NAMALWA (cell line): ENCODE data around the gene EYS.
"Not testable (repeated sequence)": the region's sequence is repeated elsewhere in the genome, so short reads cannot be mapped to it uniquely, and the experiment has no call there.

Experiments used
- DNase-seq: peaks from one replicate; pipeline ENCODE4 v3.0.0-alpha.2; 2015; ENCODE audit warnings: low spot score

Gene EYS

DNA sequence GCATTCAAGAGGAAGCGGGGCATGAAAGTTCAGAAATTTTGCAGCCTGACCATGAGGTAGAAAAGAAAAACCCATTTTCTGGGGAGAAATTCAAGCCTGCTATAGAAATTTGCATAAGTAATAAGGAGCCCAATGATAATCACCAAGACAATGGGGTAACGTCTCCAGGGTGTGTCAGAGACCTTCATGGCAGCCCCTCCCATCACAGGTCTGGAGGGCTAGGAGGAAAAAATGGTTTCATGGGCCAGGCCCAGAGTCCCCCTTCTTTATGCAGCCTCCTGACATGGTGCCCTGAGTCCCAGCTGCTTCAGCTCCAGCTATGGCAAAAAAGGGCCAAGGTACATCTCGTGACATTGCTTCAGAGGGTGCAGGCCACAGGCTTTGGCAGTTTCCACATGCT lies 618.5 kb downstream of the EYS start:
- no peak for DNase-seq

DNA sequence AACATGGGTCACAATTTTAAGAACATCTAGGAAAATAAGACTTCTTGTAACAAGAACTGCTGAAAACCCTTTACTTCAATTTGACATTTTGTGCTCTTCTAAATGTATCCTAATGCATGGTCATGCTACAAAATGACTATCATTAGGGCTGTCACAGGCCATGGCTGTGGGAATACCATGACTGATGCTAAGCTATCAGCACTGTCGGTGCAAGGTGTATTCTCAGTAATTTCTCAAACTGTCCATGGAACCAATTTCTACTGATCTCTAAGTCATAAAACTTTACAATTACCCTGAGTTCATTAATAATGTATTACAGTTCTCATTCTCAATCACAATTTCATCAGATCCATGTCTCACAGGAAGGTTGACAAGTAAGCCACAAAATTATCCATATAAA lies 625.3 kb downstream of the EYS start:
- DNase-seq: no peak

DNA sequence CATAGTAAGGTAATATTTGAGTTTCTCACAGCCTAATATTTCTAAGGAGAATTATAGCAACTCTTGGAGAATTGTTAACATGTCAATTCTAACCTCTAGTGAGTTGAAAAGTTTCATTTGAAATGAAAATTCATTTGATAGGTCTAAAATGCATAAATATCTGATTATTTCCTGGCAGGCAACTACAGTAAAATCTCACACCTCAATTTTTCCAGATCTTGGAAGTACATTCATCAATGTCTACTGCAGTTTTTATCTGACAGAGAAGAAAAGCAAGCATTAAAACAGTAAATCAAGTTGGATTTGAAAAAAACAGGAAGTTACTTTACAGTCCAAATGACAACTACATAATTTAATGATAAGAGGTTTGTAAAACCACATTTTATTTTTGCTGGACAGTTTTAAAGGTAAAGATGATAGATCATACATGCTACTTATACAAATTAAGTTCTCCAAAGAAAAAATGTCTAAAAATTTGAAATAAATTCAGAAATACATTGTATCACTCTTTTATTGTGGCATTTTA lies 631.3 kb downstream of the EYS start:
- DNase-seq: no peak

DNA sequence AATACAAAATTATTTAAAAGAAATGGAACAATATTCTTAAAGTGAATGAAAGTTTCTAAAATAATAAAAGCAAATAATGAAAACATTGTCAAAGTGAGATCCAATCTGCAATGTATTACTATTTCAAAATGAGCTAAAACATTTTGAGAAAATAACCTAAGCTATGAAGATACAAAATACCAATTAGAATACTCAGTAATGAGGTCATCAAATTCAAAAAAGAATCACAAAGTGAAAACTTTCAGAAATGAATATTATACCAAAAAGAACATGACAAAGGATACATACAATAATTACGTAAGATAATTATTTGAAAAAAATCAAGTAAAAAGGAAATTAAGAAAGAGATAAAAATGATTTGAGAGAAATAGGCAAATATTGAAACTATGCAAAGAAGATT lies 634.5 kb downstream of the EYS start:
- DNase-seq: no peak

DNA sequence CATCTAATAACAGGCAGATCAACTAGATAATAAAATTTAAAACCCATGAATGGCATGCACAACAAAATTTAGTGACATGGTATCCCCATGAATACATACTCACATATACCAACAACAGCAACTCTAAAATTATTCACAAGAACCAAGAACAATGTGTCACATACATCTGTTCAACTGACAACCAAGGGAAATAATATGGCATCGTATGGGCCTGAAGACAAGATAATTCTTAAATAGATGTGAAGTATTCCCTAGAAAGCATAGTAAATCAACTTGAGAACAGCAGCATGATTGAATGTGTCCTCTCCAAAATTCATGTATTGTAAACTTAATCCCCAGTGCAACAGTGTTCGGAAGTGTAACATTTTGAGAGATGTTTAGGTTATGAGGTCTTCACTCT lies 635.5 kb downstream of the EYS start:
- no peak for DNase-seq

- DNase-seq: no peak
Measured at GRCh38 chr6:65064844-65065243, 642.2 kb downstream of the EYS start.

GRCh38 chr6:65059568-65059967 lies 647.5 kb downstream of the EYS start:
- no peak for DNase-seq

DNA sequence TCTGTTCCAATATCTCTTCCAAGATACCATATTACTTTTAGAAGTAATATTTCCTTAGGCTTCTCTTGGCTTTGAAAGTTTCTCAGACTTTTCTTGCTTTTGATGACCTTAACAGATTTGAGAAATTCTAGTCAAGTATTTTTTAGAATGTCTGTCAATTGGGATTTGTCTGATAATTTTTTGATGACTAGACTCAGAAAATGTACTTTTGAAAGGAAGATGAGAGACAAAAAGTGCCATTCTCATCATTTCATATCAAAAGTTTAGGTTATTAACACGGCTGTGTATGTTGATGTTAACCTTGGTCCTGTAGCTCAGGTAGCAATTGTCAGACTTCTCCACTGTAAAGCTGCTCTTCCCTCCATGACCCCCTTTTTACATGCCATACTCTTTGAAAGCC lies 651.5 kb downstream of the EYS start:
- no peak for DNase-seq

- no peak for DNase-seq
Measured at GRCh38 chr6:65052626-65053025, 654.4 kb downstream of the EYS start.

GRCh38 chr6:65045801-65046200 lies 661.2 kb downstream of the EYS start:
- no peak for DNase-seq

DNA sequence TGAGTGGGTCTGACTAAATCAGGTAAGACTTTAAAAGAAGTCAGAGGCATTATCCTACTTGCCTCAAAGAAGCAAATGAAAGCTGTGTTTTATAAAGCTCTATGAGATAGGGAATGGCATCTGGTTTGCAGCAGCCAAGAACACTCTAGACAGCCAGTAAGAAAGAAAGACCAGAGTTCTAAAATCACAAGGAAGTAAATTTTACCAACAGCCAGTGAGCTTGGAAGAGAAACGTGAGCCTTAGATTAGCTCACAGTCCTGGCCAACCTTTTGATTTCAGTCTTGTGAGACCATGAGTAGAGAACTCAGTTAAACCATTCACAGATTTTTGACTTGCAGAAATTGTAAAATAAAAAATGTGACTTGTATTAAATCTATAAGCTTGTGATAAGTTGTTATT lies 693.0 kb downstream of the EYS start:
- DNase-seq: no peak

DNA sequence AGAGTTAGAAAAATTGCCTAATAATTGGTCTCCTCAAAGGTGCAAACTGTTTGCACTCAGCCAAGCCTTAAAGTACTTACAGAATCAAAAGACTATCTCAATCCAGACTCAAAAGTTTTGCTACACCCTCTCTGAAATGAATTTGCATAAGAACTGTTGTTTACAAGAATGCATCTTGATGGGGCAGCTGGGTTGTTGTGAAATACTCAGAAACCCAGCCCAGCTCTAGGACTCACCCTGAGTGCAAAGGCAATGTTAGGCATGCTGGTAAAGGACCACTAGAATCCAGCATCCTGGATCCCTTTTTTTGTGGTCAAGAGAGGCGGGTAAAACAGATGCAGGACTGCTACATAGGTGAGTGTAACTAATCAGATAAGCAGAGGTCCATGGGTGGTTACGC lies 700.2 kb downstream of the EYS start:
- no peak for DNase-seq

- no peak for DNase-seq
Measured at GRCh38 chr6:65004283-65004682, 702.7 kb downstream of the EYS start.

DNA sequence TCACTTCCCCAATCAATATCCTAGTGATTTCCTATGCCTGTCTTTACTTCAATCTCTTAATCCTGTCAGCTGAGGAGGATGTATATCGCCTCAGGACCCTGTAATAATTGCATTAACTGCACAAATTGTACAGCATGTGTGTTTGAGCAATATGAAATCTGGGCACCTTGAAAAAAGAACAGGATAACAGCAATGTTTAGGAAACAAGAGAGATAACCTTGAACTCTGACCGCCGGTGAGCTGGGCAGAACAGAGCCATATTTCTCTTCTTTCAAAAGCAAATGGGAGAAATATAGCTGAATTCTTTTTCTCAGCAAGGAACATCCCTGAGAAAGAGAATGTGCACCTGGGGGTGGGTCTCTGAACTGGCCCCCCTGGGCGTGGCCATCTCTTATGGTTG lies 704.1 kb downstream of the EYS start:
- not testable (repeated sequence) for DNase-seq

DNA sequence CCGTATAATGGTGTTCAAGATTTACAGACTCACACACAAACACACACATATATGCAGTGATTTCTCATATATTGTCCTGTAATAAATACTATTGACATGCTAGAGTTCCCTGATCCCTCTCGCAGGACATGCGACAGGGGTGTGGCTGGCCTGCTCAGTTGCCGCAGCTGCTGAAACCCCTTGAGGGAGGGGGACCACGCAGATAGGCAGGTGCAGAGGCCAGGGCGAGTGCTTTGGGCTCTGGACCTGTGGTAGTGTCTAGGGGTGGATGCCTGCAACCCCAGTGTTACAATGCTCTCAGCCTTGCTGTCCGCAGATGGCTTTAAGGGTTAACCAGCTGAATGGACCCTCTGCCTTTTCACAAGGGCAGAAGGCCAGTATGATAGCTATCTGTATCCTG lies 706.2 kb downstream of the EYS start:
- no peak for DNase-seq

- no peak for DNase-seq
Measured at GRCh38 chr6:64998204-64998603, 708.8 kb downstream of the EYS start.

- DNase-seq: no peak
Measured at GRCh38 chr6:64996301-64996700, 710.7 kb downstream of the EYS start.

- DNase-seq: no peak
Measured at GRCh38 chr6:64990652-64991304, 716.2 kb downstream of the EYS start.

DNA sequence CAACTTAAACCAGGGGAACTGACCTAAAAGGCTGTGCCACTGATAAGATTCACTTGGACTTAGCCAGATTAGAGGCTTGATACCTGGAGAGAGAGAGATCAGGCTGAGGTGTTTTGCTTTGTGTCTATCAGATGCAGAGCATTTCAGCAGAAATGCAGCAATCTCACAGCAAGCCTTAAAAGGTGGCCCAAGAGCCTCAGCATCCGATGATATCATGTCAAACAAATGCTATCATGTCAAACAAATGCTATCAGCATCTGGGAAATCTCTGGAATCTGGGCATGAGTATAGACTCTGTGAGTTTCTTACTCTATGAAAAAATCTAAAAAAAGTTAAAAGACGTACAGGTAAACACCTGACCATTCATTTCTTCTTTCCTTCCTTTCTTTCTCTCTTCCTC lies 718.9 kb downstream of the EYS start:
- no peak for DNase-seq

DNA sequence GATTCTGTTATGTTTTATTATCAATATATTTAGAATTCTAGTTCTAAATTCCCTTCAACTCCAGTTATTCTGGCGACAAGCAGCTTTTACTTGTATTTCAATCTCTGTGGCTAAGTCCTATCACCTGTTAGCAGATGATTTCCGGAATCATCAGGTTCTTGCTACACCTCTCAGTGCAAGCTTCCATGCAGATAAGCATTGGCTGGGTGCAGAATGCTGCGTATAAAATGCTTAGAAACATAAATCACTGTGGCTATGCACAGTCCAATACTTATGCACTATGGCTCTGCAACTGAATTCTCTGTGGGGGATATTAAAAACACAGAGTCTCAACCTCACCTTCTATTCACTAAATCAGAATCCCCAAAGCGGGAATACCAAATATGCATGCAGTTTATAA lies 720.0 kb downstream of the EYS start:
- no peak for DNase-seq

- no peak for DNase-seq
Measured at GRCh38 chr6:64985726-64986125, 721.3 kb downstream of the EYS start.

DNA sequence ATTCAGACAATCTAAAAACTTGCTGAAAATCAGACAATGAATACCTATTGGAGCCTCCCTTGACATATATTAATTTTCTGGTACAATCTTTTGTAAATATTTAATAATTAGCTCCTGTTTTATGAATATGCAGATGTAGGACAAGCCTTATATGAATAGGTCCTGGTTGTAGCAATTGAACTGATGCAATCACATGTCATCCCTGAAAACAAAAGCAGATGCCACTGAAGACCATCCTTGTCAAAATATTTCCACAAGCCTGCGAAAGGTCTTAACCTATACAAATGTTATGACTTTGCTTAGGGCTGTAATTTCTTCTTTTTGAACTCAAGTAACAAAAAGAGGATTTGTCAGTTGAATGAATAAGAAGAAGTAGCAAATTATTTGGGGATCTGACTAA lies 722.1 kb downstream of the EYS start:
- no peak for DNase-seq

DNA sequence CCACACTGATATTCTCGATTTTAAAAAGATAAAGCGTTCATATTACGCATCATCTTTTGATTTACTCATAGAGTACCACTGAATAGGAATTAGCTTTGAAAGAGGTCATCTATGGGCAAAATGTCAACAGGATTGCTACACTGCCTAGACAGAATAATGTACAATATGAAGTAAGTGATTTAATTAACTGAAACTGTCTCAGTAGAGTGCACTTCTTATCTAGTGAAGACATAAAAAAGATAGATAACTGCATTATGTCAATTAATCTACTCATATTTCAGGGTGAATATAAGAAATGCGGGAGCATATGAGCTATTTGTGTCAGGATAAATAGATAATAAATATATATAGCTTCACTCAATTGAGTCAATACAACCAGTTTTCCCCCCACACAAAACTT lies 723.9 kb downstream of the EYS start:
- no peak for DNase-seq

GRCh38 chr6:64973142-64973541 lies 733.9 kb downstream of the EYS start:
- no peak for DNase-seq

GRCh38 chr6:64969139-64969538 lies 737.9 kb downstream of the EYS start:
- no peak for DNase-seq
